Heart left ventricle (tissue), 13 donors: ENCODE results near the gene CFI.

Source experiments
- POLR2A ChIP-seq, 2 donors: fragments of 450-650 bp; IDR thresholded peaks; one replicate each; pipeline ENCODE4 v1.6.1; 2017; ENCODE audit warnings: antibody characterized with exemption in 2 of 2, mild to moderate bottlenecking in 2 of 2, moderate library complexity in 2 of 2
- TF ChIP-seq, protein P1 (sequence below), 12 donors: fragments of 200-600 bp; sonication (generic) in 4 of 12; IDR thresholded peaks; one replicate each; pipeline versions ENCODE4 v1.5.0 to v1.8.0; 2018 to 2022; ENCODE audit warnings: antibody characterized with exemption in 12 of 12, mild to moderate bottlenecking in 5 of 12
- donor health status: ischemic (EF 13 %, LVEDD 7.1; RV severe dilation, severe dysfunction).
- donor health status: DM: no; HTN: yes; CAD: no.
- donor health status: DM: no; HTN: no; CAD: no.
- donor health status: ischemic (EF 25% LVEDD 6.9; RV normal size, moderate dysfunction).
- donor health status: ischemic (EF 25% LVEDD 5.7; RV mildly dilated, moderate dysfunction).
- donor health status: ischemic (EF 35%, LVEDD 5.7; RV mildly dilated, moderate dysfunction).
- donor health status: nonischemic (EF 11% LVEDD 7.7; RV severe dilation, severe dysfunction).
- donor health status: DM: yes; HTN: yes; CAD: no.
- donor health status: PGD.
- donor health status: ischemic (EF 29% LVEDD 5.4; RV normal size, mild dysfunction).
- donor health status: nonischemic (EF 23%, LVEDD 6.1; RV moderate dilation, normal function).

DNA sequence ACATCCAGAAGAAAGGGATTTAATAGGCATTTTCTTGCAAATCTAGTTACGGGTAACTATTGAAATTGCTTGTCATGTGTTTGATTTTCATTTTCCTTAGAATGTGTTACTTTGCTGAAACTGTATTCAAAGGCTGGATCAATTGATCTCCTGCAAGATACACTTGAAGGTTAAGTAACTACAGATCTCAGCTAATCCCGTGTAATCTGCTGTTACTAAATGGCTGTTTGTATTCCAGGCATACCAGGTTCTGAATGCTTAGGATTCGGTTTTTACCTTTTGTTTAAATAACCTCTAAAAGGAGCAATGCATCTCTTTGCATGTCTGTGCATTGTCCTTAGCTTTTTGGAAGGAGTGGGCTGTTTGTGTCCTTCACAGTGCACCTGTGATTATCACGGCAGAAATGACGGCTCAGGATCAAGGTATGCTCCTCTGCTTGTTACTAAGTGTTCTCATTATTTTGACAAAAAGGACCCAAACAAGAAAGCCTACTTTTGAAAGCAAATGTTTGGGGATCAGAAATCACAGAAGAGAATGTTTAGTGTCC is 46.2 kb upstream of the CFI start, which contains the start of gene LRIT3:
- TF ChIP-seq, protein P1, sequence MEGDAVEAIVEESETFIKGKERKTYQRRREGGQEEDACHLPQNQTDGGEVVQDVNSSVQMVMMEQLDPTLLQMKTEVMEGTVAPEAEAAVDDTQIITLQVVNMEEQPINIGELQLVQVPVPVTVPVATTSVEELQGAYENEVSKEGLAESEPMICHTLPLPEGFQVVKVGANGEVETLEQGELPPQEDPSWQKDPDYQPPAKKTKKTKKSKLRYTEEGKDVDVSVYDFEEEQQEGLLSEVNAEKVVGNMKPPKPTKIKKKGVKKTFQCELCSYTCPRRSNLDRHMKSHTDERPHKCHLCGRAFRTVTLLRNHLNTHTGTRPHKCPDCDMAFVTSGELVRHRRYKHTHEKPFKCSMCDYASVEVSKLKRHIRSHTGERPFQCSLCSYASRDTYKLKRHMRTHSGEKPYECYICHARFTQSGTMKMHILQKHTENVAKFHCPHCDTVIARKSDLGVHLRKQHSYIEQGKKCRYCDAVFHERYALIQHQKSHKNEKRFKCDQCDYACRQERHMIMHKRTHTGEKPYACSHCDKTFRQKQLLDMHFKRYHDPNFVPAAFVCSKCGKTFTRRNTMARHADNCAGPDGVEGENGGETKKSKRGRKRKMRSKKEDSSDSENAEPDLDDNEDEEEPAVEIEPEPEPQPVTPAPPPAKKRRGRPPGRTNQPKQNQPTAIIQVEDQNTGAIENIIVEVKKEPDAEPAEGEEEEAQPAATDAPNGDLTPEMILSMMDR (IDR thresholded peaks at IDR 0.05), result no peak
- no peak for TF ChIP-seq POLR2A (IDR thresholded peaks at IDR 0.05)
